HepG2 (cell line): ENCODE results near the gene DDX60.

Experiments used
- ATF2 ChIP-seq: sonication (generic); formaldehyde crosslinking; IDR thresholded peaks from 2 replicates; pipeline ENCODE4 v1.4.0; 2020; ENCODE audit warnings: missing genetic modification reagents
- CTCF ChIP-seq: sonication (generic); formaldehyde crosslinking; IDR thresholded peaks from 2 replicates; pipeline ENCODE4 v1.5.0; 2020; ENCODE audit warnings: mild to moderate bottlenecking, missing genetic modification reagents, moderate library complexity
- FOXO1 ChIP-seq: sonication (generic); formaldehyde crosslinking; IDR thresholded peaks from 2 replicates; pipeline ENCODE4 v1.4.0; 2020; ENCODE audit warnings: missing genetic modification reagents
- ZNF546 ChIP-seq: sonication (generic); formaldehyde crosslinking; conservative IDR thresholded peaks from 2 replicates; pipeline ENCODE4 v1.8.1; 2023; ENCODE audit warnings: mild to moderate bottlenecking, missing genetic modification reagents

GRCh38 chr4:168321006-168321405, 2.5 kb upstream of the DDX60 start:
- TF ChIP-seq FOXO1 (CRISPR knock-in tag), result no peak
- TF ChIP-seq ATF2 (CRISPR knock-in tag), result no peak
- TF ChIP-seq ZNF546 (CRISPR knock-in tag), result no peak
- TF ChIP-seq CTCF (CRISPR knock-in tag), result no peak
